ENCODE results near the gene ABCG2. TPM values are rescaled to one million over a fixed set of nuclear protein-coding genes. Genes with fewer than 3 reads are reported as not detected.
"Not testable (repeated sequence)": the region's sequence is repeated elsewhere in the genome, so short reads cannot be mapped to it uniquely, and the experiment has no call there.

Gene ABCG2
- total and polyA plus RNA-seq, 11 donors: 0.27 to 8.0 (median 2.7) TPM

- intact Hi-C loops (cut with DNase I): no loop called here
- Histone ChIP-seq H3K9me3 (peaks cover 0 to 10% (median 0%) of the 10 kb centered on the region in 12 donors), H3K4me3 (no peak overlapping the region), H3K36me3 (no peaks in the 10 kb centered on the region), H3K4me1 (peaks cover 0 to 14% (median 0%) of the 10 kb centered on the region in 12 donors), H3K27me3 (peaks cover 0 to 10% (median 0%) of the 10 kb centered on the region in 9 donors), H3K27ac (no peak overlapping the region)
- TF ChIP-seq CTCF (IDR thresholded peaks at IDR 0.05) (no peak), POLR2A (IDR thresholded peaks at IDR 0.05) (no peak)
- DNase-seq (no peak), ATAC-seq (no peak)
These were observed 4.2 kb upstream of the ABCG2 start for GRCh38 chr4:88162626-88163025.

- Histone ChIP-seq H3K9me3 (peaks cover 0 to 3% (median 0%) of the 10 kb centered on the region in 12 donors), H3K27me3 (peaks cover 0 to 14% (median 0%) of the 10 kb centered on the region in 9 donors), H3K27ac (peak overlapping the region in 1 of 12 donors; percentile 25), H3K4me3 (peak overlapping the region; percentile 47 to 74 (median 62)), H3K4me1 (peaks cover 0 to 14% (median 0%) of the 10 kb centered on the region in 12 donors), H3K36me3 (no peaks in the 10 kb centered on the region)
- 20 to 26% (median 24%) methylated on average over 14 of the region's 14 CpGs for WGBS, 4 donors
- ATAC-seq: peak in 2 of 4 donors; percentile 37 to 70
- intact Hi-C loops (cut with DNase I): no loop called here
- DNase-seq: no peak
- TF ChIP-seq POLR2A (IDR thresholded peaks at IDR 0.05): no peak
- TF ChIP-seq CTCF (IDR thresholded peaks at IDR 0.05): no peak
These were observed 838 bp upstream of the ABCG2 start for GRCh38 chr4:88159229-88159725.

GRCh38 chr4:88158038-88158488, 376 bp downstream of the ABCG2 start:
- Histone ChIP-seq H3K9me3 (no peaks in the 10 kb centered on the region), H3K27me3 (peaks cover 0 to 14% (median 0%) of the 10 kb centered on the region in 9 donors), H3K27ac (no peak overlapping the region), H3K36me3 (no peaks in the 10 kb centered on the region), H3K4me1 (peaks cover 0 to 14% (median 0%) of the 10 kb centered on the region in 12 donors), H3K4me3 (peak overlapping the region in 11 of 12 donors; percentile 47 to 74 (median 63))
- intact Hi-C loops (cut with DNase I): no loop called here
- ATAC-seq (no peak), DNase-seq (no peak)
- no peak for TF ChIP-seq CTCF (IDR thresholded peaks at IDR 0.05)
- no peak for TF ChIP-seq POLR2A (IDR thresholded peaks at IDR 0.05)
- WGBS, 4 donors: 24 to 31% (median 26%) methylated on average over 12 of the region's 12 CpGs

DNA sequence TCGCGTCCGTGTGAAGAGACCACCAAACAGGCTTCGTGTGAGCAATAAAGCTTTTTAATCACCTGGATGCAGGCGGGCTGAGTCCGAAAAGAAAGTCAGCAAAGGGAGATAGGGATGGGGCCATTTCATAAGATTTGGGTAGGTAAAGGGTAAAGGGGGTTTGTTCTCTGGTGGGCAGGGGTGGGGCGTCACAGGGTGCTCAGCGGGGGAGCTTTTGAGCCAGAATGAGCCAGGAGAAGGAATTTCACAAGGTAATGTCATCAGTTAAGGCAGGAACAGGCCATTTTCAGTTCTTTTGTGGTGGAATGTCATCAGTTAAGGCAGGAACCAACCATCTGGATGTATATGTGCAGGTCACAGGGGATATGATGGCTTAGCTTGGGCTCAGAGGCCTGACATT, 6.1 kb downstream of the ABCG2 start:
- ATAC-seq; intact Hi-C loops (cut with DNase I); H3K4me1 ChIP-seq; H3K9me3 ChIP-seq; DNase-seq; H3K36me3 ChIP-seq; H3K27ac ChIP-seq; H3K27me3 ChIP-seq; H3K4me3 ChIP-seq: not testable (repeated sequence)
- WGBS, 4 donors: 93 to 96% (median 94%) methylated on average over 8 of the region's 8 CpGs

DNA sequence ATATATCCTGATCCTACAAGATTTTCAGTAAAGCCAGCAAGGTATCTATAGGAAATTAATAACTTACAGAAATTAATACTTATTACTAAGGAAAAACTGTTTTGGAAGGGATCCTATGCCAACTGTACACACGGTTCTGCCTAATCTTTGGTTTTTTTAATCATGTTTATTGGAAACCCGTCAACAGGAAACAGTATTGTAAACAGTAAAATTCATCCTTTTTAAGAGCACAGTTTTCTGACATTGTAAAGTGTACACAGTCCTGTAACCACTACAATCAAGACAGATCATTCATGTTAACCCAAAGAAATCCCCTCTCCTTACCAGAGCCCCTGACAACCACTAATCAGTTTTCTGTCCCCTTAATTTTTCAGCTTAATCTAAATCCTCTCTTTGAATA, 9.9 kb downstream of the ABCG2 start:
- Histone ChIP-seq H3K4me3 (no peak overlapping the region), H3K36me3 (no peaks in the 10 kb centered on the region), H3K9me3 (no peaks in the 10 kb centered on the region), H3K27me3 (no peaks in the 10 kb centered on the region), H3K4me1 (no peaks in the 10 kb centered on the region), H3K27ac (no peak overlapping the region)
- DNase-seq: no peak
- TF ChIP-seq POLR2A (IDR thresholded peaks at IDR 0.05): no peak
- no peak for TF ChIP-seq CTCF (IDR thresholded peaks at IDR 0.05)
- no peak for ATAC-seq
- 70 to 81% (median 76%) methylated on average over 2 of the region's 2 CpGs for WGBS, 4 donors
- intact Hi-C loops (cut with DNase I): no loop called here

Data from heart left ventricle (tissue), 16 donors.